ENCODE results near the gene TBXT. TPM values are rescaled to one million over a fixed set of nuclear protein-coding genes. Genes with fewer than 3 reads are reported as not detected.

The TBXT gene
- total and polyA plus RNA-seq, 2 experiments from 2014 or later: 0.23 TPM; not detected in 1

DNA sequence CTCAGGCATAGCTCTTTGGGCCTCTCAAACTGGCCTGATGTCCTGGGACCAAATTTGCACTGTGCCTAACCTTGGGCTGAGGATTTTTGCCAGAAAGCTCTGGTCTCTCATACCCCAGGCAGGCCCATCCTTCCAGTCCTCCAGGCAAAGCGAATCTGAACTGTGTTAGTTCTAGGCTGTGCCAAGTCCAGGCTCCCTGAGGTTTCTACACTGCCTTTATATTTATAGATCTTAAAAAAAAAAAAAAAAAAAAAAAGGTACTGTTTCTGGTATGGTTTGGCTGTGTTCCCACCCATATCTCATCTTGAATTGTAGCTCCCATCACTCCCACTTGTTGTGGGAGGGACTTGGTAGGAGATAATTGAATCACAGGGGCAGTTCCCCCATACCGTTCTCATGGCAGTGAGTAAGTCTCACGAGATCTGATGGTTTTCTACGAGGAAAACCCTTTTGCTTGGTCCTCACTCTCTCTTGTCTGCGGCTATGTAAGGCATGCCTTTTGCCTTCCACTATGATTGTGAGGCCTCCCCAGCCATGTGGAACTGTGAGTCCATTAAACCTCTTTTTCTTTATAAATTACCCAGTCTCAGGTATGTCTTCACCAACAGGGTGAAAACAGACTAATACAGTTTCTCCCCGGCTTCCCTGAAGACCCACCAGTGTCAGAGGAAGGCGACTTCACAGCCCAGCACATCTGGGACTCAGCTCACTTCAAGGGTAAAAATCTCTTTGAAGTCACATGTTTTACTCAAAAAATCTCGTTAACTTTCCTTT is 39.0 kb upstream of the TBXT start:
- ATAC-seq: no peak
- H4K20me1 ChIP-seq (replicated peaks; ENCODE audit: insufficient read depth): no peaks in the 10 kb centered on the region; the same call in 1 of the 2 replicates
- DNase-seq (ENCODE audit: low spot score): no peak
- no peaks in the 10 kb centered on the region for H3K9me2 ChIP-seq (ENCODE audit: insufficient read depth)
- Mint-ChIP-seq H3K27ac (no peak overlapping the region), H3K9me3 (no peaks in the 10 kb centered on the region; the same call in 2 of the 3 replicates), H3K27me3 (ENCODE audit: insufficient read depth, low read depth, poor library complexity) (peaks cover 1% of the 10 kb centered on the region), H3K4me3 (no peak overlapping the region), H3K4me1 (peaks cover 12% of the 10 kb centered on the region), H3K36me3 (ENCODE audit: low read depth) (no peaks in the 10 kb centered on the region)
- H3K4me2 ChIP-seq: no peak overlapping the region
- H3K27me3 ChIP-seq (ENCODE audit: insufficient read depth): no peaks in the 10 kb centered on the region
- no peak for TF ChIP-seq POLR2AphosphoS5 (IDR thresholded peaks at IDR 0.05; ENCODE audit: low read depth)
- TF ChIP-seq EZH2phosphoT487 (IDR thresholded peaks at IDR 0.05; ENCODE audit: unreplicated experiment): no peak
- TF ChIP-seq, protein P1, sequence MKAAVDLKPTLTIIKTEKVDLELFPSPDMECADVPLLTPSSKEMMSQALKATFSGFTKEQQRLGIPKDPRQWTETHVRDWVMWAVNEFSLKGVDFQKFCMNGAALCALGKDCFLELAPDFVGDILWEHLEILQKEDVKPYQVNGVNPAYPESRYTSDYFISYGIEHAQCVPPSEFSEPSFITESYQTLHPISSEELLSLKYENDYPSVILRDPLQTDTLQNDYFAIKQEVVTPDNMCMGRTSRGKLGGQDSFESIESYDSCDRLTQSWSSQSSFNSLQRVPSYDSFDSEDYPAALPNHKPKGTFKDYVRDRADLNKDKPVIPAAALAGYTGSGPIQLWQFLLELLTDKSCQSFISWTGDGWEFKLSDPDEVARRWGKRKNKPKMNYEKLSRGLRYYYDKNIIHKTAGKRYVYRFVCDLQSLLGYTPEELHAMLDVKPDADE (IDR thresholded peaks at IDR 0.05): no peak
- TF ChIP-seq CREB1 (CRISPR knock-in tag; IDR thresholded peaks at IDR 0.05; ENCODE audit: low read depth): no peak
- TF ChIP-seq STAT1 (IDR thresholded peaks at IDR 0.05; ENCODE audit: unreplicated experiment): no peak
- TF ChIP-seq, protein P2, sequence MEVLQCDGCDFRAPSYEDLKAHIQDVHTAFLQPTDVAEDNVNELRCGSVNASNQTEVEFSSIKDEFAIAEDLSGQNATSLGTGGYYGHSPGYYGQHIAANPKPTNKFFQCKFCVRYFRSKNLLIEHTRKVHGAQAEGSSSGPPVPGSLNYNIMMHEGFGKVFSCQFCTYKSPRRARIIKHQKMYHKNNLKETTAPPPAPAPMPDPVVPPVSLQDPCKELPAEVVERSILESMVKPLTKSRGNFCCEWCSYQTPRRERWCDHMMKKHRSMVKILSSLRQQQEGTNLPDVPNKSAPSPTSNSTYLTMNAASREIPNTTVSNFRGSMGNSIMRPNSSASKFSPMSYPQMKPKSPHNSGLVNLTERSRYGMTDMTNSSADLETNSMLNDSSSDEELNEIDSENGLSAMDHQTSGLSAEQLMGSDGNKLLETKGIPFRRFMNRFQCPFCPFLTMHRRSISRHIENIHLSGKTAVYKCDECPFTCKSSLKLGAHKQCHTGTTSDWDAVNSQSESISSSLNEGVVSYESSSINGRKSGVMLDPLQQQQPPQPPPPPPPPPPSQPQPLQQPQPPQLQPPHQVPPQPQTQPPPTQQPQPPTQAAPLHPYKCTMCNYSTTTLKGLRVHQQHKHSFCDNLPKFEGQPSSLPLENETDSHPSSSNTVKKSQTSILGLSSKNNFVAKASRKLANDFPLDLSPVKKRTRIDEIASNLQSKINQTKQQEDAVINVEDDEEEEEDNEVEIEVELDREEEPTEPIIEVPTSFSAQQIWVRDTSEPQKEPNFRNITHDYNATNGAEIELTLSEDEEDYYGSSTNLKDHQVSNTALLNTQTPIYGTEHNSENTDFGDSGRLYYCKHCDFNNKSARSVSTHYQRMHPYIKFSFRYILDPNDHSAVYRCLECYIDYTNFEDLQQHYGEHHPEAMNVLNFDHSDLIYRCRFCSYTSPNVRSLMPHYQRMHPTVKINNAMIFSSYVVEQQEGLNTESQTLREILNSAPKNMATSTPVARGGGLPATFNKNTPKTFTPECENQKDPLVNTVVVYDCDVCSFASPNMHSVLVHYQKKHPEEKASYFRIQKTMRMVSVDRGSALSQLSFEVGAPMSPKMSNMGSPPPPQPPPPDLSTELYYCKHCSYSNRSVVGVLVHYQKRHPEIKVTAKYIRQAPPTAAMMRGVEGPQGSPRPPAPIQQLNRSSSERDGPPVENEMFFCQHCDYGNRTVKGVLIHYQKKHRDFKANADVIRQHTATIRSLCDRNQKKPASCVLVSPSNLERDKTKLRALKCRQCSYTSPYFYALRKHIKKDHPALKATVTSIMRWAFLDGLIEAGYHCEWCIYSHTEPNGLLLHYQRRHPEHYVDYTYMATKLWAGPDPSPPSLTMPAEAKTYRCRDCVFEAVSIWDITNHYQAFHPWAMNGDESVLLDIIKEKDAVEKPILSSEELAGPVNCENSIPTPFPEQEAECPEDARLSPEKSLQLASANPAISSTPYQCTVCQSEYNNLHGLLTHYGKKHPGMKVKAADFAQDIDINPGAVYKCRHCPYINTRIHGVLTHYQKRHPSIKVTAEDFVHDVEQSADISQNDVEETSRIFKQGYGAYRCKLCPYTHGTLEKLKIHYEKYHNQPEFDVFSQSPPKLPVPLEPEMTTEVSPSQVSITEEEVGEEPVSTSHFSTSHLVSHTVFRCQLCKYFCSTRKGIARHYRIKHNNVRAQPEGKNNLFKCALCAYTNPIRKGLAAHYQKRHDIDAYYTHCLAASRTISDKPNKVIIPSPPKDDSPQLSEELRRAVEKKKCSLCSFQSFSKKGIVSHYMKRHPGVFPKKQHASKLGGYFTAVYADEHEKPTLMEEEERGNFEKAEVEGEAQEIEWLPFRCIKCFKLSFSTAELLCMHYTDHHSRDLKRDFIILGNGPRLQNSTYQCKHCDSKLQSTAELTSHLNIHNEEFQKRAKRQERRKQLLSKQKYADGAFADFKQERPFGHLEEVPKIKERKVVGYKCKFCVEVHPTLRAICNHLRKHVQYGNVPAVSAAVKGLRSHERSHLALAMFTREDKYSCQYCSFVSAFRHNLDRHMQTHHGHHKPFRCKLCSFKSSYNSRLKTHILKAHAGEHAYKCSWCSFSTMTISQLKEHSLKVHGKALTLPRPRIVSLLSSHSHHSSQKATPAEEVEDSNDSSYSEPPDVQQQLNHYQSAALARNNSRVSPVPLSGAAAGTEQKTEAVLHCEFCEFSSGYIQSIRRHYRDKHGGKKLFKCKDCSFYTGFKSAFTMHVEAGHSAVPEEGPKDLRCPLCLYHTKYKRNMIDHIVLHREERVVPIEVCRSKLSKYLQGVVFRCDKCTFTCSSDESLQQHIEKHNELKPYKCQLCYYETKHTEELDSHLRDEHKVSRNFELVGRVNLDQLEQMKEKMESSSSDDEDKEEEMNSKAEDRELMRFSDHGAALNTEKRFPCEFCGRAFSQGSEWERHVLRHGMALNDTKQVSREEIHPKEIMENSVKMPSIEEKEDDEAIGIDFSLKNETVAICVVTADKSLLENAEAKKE (CRISPR knock-in tag; IDR thresholded peaks at IDR 0.05): no peak
- TF ChIP-seq, protein P3, sequence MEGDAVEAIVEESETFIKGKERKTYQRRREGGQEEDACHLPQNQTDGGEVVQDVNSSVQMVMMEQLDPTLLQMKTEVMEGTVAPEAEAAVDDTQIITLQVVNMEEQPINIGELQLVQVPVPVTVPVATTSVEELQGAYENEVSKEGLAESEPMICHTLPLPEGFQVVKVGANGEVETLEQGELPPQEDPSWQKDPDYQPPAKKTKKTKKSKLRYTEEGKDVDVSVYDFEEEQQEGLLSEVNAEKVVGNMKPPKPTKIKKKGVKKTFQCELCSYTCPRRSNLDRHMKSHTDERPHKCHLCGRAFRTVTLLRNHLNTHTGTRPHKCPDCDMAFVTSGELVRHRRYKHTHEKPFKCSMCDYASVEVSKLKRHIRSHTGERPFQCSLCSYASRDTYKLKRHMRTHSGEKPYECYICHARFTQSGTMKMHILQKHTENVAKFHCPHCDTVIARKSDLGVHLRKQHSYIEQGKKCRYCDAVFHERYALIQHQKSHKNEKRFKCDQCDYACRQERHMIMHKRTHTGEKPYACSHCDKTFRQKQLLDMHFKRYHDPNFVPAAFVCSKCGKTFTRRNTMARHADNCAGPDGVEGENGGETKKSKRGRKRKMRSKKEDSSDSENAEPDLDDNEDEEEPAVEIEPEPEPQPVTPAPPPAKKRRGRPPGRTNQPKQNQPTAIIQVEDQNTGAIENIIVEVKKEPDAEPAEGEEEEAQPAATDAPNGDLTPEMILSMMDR (conservative IDR thresholded peaks at IDR 0.05; ENCODE audit: low read depth in 2 of 2): no peak
- TF ChIP-seq NANOG (IDR thresholded peaks at IDR 0.05; ENCODE audit: borderline replicate concordance): no peak
- TF ChIP-seq EZH2 (IDR thresholded peaks at IDR 0.05; ENCODE audit: low read depth, unreplicated experiment): no peak
- no peak for TF ChIP-seq ZNF331 (CRISPR knock-in tag; IDR thresholded peaks at IDR 0.05; ENCODE audit: low read depth)
- TF ChIP-seq JUNB (IDR thresholded peaks at IDR 0.05; ENCODE audit: unreplicated experiment): no peak
- no peak for TF ChIP-seq ZNF114 (CRISPR knock-in tag; IDR thresholded peaks at IDR 0.05)
- no peak overlapping the region for H3K4me3 ChIP-seq
- H3K79me2 ChIP-seq (replicated peaks; ENCODE audit: insufficient read depth): no peaks in the 10 kb centered on the region
- H3K36me3 ChIP-seq (ENCODE audit: insufficient read depth): no peaks in the 10 kb centered on the region
- no peaks in the 10 kb centered on the region for H3K4me1 ChIP-seq (ENCODE audit: insufficient read depth)
- H3K27ac ChIP-seq (ENCODE audit: low read depth): no peak overlapping the region
- no peaks in the 10 kb centered on the region for H3F3A ChIP-seq (replicated peaks; ENCODE audit: low read depth)
- no peak overlapping the region; the same call in 1 of the 2 replicates for H2AFZ ChIP-seq

Measured in GM23338 (cell line).